ENCODE data around the gene OR4D2. TPM values are rescaled to one million over a fixed set of nuclear protein-coding genes. Genes with fewer than 3 reads are reported as not detected.

Gene OR4D2
- polyA plus RNA-seq, 1 donor from 2014 or later, result not detected

DNA sequence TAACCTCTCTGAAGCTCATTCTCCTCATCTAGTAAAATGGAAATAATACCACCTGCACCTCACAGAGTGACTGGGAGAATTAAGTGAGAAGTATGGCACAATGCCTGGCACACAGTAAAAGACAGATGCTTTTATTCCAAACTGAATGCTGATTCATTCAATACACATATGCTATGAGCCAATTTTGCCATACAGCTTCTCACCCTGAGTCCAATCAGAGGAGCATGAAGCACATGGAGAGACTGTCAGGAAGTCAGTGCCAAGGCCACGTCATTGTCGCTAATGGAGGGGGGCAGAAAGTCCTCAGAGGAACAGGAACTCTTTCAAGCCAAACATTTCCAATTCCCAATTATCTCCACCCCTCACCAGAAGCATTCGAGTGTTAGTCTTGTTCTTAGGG, 40.7 kb downstream of the OR4D2 start:
- no peak overlapping the region for H3K4me2 ChIP-seq (ENCODE audit: low read length)
- no peaks in the 10 kb centered on the region for H3K9me2 ChIP-seq (ENCODE audit: insufficient read depth, low read length)
- TF ChIP-seq EZH2 (IDR thresholded peaks at IDR 0.05; ENCODE audit: borderline replicate concordance, insufficient read depth, low read length, poor library complexity, severe bottlenecking), result no peak
- no peak for TF ChIP-seq REST (IDR thresholded peaks at IDR 0.05; ENCODE audit: borderline replicate concordance)
- no peak for TF ChIP-seq POLR2AphosphoS5 (IDR thresholded peaks at IDR 0.05)
- no peak for TF ChIP-seq EP300 (conservative IDR thresholded peaks at IDR 0.05; ENCODE audit: poor library complexity, severe bottlenecking)
- TF ChIP-seq SMC3 (conservative IDR thresholded peaks at IDR 0.05; ENCODE audit: poor library complexity), result no peak
- no peak for TF ChIP-seq CTCF (IDR thresholded peaks at IDR 0.05; ENCODE audit: poor library complexity, severe bottlenecking)
- TF ChIP-seq MXI1 (conservative IDR thresholded peaks at IDR 0.05; ENCODE audit: poor library complexity, severe bottlenecking), result no peak
- no peak for TF ChIP-seq RAD21 (conservative IDR thresholded peaks at IDR 0.05)
- no peak for TF ChIP-seq TAF1 (IDR thresholded peaks at IDR 0.05; ENCODE audit: low read depth)
- no peak overlapping the region for H3K9ac ChIP-seq (ENCODE audit: low read length)
- H3F3A ChIP-seq (ENCODE audit: insufficient read depth, low read length, poor library complexity, severe bottlenecking), result no peaks in the 10 kb centered on the region
- no peak overlapping the region for H3K4me3 ChIP-seq (ENCODE audit: low read length)
- no peaks in the 10 kb centered on the region for H4K20me1 ChIP-seq (ENCODE audit: insufficient read depth)
- no peaks in the 10 kb centered on the region for H3K36me3 ChIP-seq (ENCODE audit: insufficient read depth, low read length)
- H3K27me3 ChIP-seq (ENCODE audit: insufficient read depth, low read depth, low read length), result no peaks in the 10 kb centered on the region
- no peaks in the 10 kb centered on the region for H3K9me3 ChIP-seq (ENCODE audit: low read length)
- no peak overlapping the region for H2AFZ ChIP-seq (ENCODE audit: low read depth, low read length)
- no peak overlapping the region for H3K27ac ChIP-seq (ENCODE audit: low read length)
- no peaks in the 10 kb centered on the region for H3K79me2 ChIP-seq (replicated peaks; ENCODE audit: insufficient read depth, low read length)

GRCh38 chr17:58208344-58208743, 41.6 kb downstream of the OR4D2 start:
- Histone ChIP-seq H3K27me3 (ENCODE audit: insufficient read depth, low read depth, low read length) (no peaks in the 10 kb centered on the region), H3K4me3 (ENCODE audit: low read length) (no peak overlapping the region), H3K4me2 (ENCODE audit: low read length) (no peak overlapping the region), H3K36me3 (ENCODE audit: insufficient read depth, low read length) (no peaks in the 10 kb centered on the region), H3K9me3 (ENCODE audit: low read length) (no peaks in the 10 kb centered on the region), H3K79me2 (replicated peaks; ENCODE audit: insufficient read depth, low read length) (no peaks in the 10 kb centered on the region), H2AFZ (ENCODE audit: low read depth, low read length) (no peak overlapping the region), H3K27ac (ENCODE audit: low read length) (no peak overlapping the region), H3K9me2 (ENCODE audit: insufficient read depth, low read length) (no peaks in the 10 kb centered on the region), H3F3A (ENCODE audit: insufficient read depth, low read length, poor library complexity, severe bottlenecking) (no peaks in the 10 kb centered on the region), H3K9ac (ENCODE audit: low read length) (no peak overlapping the region), H4K20me1 (ENCODE audit: insufficient read depth) (no peaks in the 10 kb centered on the region)
- TF ChIP-seq SMC3 (conservative IDR thresholded peaks at IDR 0.05; ENCODE audit: poor library complexity) (no peak), REST (IDR thresholded peaks at IDR 0.05; ENCODE audit: borderline replicate concordance) (no peak), EZH2 (IDR thresholded peaks at IDR 0.05; ENCODE audit: borderline replicate concordance, insufficient read depth, low read length, poor library complexity, severe bottlenecking) (no peak), MXI1 (conservative IDR thresholded peaks at IDR 0.05; ENCODE audit: poor library complexity, severe bottlenecking) (no peak), RAD21 (conservative IDR thresholded peaks at IDR 0.05) (no peak), TAF1 (IDR thresholded peaks at IDR 0.05; ENCODE audit: low read depth) (no peak), CTCF (IDR thresholded peaks at IDR 0.05; ENCODE audit: poor library complexity, severe bottlenecking) (no peak), POLR2AphosphoS5 (IDR thresholded peaks at IDR 0.05) (no peak), EP300 (conservative IDR thresholded peaks at IDR 0.05; ENCODE audit: poor library complexity, severe bottlenecking) (no peak)

Measured in neural cell (in vitro differentiated cells).